GM19395 (cell line): ENCODE results near the gene NAP1L1.

Source experiments
- ATAC-seq: cut with Tn5 transposase; IDR thresholded peaks from one replicate; pipeline ENCODE4 v1.9.1; 2021; ENCODE audit warnings: mild to moderate bottlenecking, moderate library complexity; ENCODE audit not compliant: unreplicated experiment

The NAP1L1 gene, protein sequence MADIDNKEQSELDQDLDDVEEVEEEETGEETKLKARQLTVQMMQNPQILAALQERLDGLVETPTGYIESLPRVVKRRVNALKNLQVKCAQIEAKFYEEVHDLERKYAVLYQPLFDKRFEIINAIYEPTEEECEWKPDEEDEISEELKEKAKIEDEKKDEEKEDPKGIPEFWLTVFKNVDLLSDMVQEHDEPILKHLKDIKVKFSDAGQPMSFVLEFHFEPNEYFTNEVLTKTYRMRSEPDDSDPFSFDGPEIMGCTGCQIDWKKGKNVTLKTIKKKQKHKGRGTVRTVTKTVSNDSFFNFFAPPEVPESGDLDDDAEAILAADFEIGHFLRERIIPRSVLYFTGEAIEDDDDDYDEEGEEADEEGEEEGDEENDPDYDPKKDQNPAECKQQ

DNA sequence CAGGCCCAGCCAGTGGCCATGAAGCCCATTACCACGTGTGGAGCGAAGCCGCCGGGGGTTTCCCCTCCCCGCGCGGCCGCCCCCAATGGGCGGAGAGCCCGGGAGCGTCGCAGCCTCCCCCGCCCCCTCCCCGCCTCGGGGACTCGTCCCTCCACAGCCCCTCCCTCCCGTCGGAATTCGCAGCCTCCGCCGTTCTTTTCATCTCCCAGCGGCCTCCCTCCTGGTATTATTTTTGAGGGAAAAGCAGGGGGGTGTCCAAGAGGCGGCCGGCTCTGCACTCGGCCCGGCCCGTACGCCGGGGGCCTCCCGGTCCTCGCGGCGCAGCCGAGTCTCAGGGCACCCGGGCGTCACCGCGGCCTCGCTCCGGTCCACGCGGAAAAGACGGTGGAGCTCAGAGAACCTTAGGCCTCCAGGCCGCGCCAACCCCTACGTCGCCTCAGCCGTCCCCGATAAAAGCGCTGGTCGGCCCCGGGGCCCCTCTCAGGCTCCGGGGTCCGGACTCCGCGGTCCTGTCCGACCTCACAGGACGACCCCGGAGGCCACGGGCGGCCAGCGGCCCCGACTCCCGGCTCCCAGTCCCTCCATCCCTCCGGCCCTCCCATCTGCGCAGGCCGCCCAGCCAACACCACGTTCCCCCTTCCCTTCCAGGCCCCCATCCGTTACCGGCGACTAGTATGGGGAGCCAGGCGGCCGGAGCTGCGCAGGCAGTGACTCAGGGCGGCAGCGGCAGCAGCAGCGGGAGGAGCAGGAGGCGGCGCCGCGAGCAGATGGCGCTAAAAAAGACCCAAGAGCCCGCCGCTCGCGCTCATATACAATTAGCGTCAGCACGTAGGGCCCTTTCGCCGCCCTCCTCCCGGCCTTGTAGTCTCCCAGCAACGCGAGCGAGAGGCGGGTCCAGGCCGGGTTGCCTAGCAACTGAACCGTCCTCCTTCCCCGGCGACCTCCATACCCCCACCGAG is at the start of gene NAP1L1:
Gene NAP1L1 (minus strand): TSS at position 782 of the 959 bp plus-strand sequence. CDS start 10,466 bp downstream, outside the sequence.
- ATAC-seq = peak; percentile 93

- no peak for ATAC-seq
These were observed 43.1 kb upstream of the NAP1L1 start for GRCh38 chr12:76127588-76127987.

- ATAC-seq = no peak
These were observed 40.0 kb upstream of the NAP1L1 start for GRCh38 chr12:76124456-76124855.

DNA sequence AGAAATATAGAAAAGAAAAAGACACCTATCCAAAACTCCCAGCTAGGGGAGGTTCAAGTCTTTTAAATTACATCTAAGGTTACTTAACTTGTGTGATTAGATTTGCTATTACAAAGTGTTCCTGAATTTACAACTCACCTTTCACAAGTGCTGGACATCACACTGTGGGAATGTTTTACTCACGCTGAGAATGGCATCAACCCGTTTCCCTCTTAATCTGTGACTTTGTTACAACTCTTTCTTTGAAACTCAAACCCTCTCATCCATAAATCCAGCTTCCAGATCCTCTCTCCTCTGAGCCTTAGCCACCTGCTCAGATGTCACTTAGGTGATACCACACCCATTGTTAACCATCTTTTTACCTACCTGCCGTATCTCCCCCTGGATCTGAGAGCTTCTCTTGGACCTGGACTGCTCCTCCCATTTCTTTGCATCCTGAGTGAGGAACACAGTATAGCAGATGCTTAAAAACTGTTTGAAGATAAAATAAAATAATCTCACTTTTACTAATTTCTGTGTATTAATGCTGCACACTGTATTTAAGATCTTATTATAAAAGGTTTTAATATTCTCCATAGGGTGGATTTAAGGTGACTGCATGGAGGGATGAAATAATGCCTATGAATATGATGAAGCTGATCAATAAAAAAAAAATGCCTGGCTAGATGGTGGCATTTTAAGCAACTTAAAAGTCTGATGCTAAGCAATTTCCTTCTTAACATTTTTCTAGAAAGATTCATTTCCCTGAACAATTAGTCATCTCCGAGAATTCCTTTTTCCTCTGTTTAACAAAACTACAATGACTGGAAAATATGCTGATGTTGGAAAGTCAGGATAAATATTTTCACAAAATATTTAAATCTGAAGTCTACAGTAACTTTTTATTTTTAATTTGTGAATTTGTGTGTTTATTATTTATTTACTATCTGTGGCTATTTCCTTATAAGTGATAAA is 39.1 kb upstream of the NAP1L1 start:
- no peak for ATAC-seq

DNA sequence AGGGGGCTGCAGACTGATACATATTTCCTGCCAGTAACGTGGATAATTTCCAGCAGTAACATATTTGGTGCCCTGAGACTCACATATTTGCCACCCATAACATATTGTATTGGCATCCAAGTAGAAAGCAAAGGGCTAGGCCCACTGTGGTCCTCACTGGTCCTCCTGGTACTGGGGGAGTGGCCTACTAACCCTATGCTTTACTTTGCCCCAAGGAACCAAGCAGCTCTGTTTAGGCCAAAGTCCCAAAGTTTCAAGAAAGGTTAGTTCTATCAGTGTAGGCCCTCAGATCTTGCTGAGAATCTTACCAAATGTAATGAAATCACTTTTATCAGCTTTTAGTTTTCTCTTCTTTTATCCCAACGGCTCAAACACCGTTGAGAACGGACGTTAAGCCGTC is 35.4 kb upstream of the NAP1L1 start:
- ATAC-seq = no peak

- ATAC-seq = no peak
These were observed 33.3 kb upstream of the NAP1L1 start for GRCh38 chr12:76117751-76118150.

DNA sequence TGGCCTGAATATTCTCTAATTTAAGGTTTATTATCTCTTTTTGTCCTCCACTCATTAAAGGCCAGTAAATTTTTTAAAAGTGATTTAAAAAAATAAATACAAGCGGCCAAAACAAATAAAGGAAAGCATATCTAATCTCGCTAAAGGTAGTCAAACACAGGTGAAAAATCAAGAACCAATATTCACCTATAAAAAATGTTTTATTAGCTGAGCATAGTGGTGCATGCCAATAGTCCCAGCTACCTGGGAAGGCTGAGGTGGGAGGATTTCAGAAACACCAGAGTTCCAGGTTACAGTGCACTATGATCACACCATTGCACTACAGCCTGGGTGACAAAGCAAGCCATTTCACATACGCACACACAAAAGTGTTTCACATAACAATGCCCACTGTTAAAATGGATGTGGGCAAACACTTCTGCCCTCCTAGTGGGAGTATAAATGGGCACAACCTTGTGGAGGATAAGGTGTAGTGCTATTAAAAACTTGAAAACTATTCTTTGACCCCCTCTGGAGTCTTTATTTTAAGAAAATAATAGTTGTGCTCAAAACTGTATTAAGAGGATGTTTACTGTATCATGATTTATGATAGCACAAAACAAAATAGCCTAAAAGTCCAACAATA is 32.7 kb upstream of the NAP1L1 start:
- no peak for ATAC-seq

- no peak for ATAC-seq
These were observed 29.6 kb upstream of the NAP1L1 start for GRCh38 chr12:76113800-76114757.

- no peak for ATAC-seq
These were observed 26.8 kb upstream of the NAP1L1 start for GRCh38 chr12:76111209-76111749.

- ATAC-seq = no peak
These were observed 25.4 kb upstream of the NAP1L1 start for GRCh38 chr12:76109879-76110278.

DNA sequence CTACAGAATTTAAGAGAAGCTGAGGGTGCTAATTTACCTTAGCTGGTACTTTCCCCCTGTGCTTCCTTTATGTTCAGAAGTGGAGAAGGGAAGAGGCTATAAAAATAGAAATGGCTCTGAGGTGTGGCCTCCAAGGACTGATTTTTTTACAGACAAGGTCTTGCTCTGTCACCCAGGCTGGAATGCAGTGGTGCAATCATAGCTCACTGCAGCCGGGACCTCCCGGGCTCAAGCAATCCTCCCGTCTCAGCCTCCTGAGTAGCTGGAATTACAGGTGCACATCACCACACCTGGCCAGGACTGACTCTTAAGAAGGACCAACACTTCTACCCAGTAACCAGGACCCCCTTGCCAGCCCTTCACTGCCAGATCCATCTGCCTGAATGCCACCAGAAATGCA is 23.9 kb upstream of the NAP1L1 start:
- no peak for ATAC-seq

- no peak for ATAC-seq
These were observed 22.1 kb upstream of the NAP1L1 start for GRCh38 chr12:76106631-76107030.

GRCh38 chr12:76103958-76104357 is 19.5 kb upstream of the NAP1L1 start:
- ATAC-seq = no peak

DNA sequence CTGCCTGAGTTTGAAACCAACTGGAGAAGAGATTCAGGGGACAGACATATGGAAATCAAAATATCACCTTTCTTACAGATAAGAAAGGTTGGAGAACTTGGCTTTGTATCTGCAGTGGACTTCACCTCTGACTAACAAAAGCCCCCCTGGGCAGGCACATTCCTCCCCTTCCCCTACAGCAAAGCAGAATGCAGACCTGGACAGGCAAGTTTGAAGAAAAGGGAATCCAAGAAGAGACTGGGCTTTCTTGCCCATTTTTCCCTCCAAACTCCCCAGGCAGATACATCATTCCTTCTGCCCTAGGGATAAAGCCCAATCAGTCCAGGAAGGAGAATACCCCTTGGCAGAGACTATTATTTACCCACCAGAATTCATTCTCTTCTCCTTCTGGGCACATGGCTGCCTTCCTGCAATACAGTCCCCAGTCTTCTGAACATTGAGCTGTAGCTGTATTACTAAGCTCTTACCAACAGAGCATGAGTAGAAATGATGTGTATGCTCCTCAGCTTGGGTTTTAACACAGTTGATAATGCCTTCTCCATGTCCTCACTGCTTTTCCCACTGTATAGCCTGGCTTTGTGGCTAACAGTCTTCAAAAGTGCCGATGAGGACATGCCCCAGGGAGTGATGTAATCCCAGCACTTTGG is 17.4 kb upstream of the NAP1L1 start:
- no peak for ATAC-seq

DNA sequence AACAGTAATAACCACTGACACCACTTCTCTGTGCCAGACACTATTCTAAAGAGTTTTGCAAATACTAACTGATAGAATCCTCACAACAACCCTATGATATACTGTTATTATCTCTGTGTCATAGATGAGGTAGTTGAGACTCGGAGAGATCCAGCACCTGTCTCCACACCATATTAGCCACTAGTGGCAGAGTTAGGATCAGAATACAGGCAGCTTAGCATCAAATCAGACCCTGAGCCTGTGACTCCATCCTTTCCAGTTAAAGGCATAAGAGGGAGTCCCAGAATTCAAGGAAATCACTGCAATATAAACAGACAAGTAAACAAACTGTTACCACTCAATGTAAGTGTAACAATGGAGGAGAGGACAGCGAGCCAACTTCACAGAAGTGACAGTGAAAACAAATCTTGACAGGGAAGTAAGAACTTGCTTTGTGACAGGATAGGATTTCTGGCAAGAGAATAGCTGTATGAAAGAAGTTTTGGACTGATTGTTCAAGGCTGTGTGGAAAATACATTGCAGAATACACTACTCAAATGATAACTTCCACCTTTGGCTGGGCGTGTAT is 11.7 kb upstream of the NAP1L1 start:
- ATAC-seq = no peak

- no peak for ATAC-seq
These were observed 10.3 kb upstream of the NAP1L1 start for GRCh38 chr12:76094754-76095153.

DNA sequence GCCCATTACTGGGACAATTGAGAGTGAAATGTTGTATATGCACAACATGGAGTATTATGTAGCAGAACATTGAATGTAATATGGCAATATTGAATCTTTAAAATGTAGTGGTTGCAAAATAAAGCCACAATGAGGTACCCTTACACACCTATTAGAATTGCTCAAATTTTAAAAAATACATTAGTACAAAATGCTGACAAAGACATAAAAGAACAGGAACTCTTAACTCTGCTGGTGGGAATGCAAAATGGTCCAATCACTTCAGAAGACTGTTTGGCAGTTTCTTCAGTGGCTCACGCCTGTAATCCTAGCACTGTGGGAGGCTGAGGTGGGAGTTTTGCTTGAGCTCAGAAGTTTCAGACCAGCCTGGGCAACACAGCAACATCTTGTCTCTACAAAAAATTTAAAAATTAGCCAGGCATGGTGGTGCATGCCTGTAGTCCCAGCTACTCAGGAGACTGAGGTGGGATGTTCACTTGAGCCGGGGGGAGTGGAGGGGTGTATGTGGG is 6.8 kb upstream of the NAP1L1 start:
- no peak for ATAC-seq

DNA sequence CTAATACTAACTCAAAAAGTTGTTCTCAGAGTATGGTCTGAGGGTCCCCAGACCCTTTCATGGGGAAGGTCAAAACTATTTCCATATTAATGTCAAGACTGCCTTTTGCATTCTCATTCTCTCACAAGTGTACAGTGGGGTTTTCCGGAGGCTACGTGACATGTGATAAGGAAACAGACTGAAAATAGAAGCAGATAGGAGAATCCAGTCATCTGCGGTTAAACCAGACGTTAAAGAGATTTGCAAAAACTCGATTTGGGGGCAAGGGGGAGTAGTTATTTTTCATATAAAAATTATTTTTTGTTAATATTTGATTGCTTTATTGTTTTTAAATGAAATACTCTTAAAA is 1.0 kb upstream of the NAP1L1 start:
- ATAC-seq = no peak
